Neural cell (in vitro differentiated cells): ENCODE data around the gene HAUS6. TPM values are rescaled to one million over a fixed set of nuclear protein-coding genes. Genes with fewer than 3 reads are reported as not detected.
"Not testable (repeated sequence)": the region's sequence is repeated elsewhere in the genome, so short reads cannot be mapped to it uniquely, and the experiment has no call there.

Source experiments
- H2AFZ ChIP-seq: fragments of 200-600, 300-800 bp; sonication (generic), shearing (Covaris generic); 2 replicates; pipeline ENCODE4 v1.6.0; 2014; ENCODE audit warnings: low read depth, mild to moderate bottlenecking, antibody characterized with exemption, low read length, moderate library complexity
- H3F3A ChIP-seq: fragments of 200-600 bp; shearing (Covaris generic); 2 replicates; pipeline ENCODE4 v1.6.1; 2016; ENCODE audit warnings: mild to moderate bottlenecking, moderate library complexity, mixed read lengths, antibody characterized with exemption, low read length; ENCODE audit not compliant: insufficient read depth, poor library complexity, severe bottlenecking
- H3K27ac ChIP-seq: fragments of 200-600, 300-800 bp; sonication (generic), shearing (Covaris generic); 2 replicates; pipeline ENCODE4 v1.5.1; 2014; ENCODE audit warnings: mild to moderate bottlenecking, low read length, moderate library complexity
- H3K27me3 ChIP-seq: fragments of 300-800, 200-600 bp; sonication (generic), shearing (Covaris generic); 2 replicates; pipeline ENCODE4 v1.6.0; 2014; ENCODE audit warnings: mild to moderate bottlenecking, low read depth, low read length, moderate library complexity; ENCODE audit not compliant: insufficient read depth
- H3K36me3 ChIP-seq: fragments of 300-800, 200-600 bp; sonication (generic), shearing (Covaris generic); 2 replicates; pipeline ENCODE4 v1.5.1; 2014; ENCODE audit warnings: mild to moderate bottlenecking, antibody characterized with exemption, low read length, moderate library complexity; ENCODE audit not compliant: insufficient read depth
- H3K4me2 ChIP-seq: fragments of 300-800, 200-600 bp; sonication (generic), shearing (Covaris generic); 2 replicates; pipeline ENCODE4 v1.6.0; 2014; ENCODE audit warnings: mild to moderate bottlenecking, low read length
- H3K4me3 ChIP-seq: fragments of 300-800, 200-600 bp; sonication (generic), shearing (Covaris generic); 2 replicates; pipeline ENCODE4 v1.5.1; 2014; ENCODE audit warnings: mild to moderate bottlenecking, low read length, moderate library complexity
- H3K79me2 ChIP-seq: fragments of 200-600 bp; shearing (Covaris generic); replicated peaks from 2 replicates; pipeline ENCODE4 v1.6.0; 2014; ENCODE audit warnings: mild to moderate bottlenecking, low read length, moderate library complexity; ENCODE audit not compliant: insufficient read depth
- H3K9ac ChIP-seq: fragments of 300-800, 200-600 bp; sonication (generic), shearing (Covaris generic); 2 replicates; pipeline ENCODE4 v1.6.1; 2016; ENCODE audit warnings: mild to moderate bottlenecking, low read length, mixed read lengths
- H3K9me2 ChIP-seq: fragments of 200-600 bp; shearing (Covaris generic); 2 replicates; pipeline ENCODE4 v1.6.1; 2016; ENCODE audit warnings: mild to moderate bottlenecking, low read length, mixed read lengths; ENCODE audit not compliant: insufficient read depth
- H3K9me3 ChIP-seq: fragments of 200-600, 300-800 bp; sonication (generic), shearing (Covaris generic); 2 replicates; pipeline ENCODE4 v1.6.1; 2016; ENCODE audit warnings: mild to moderate bottlenecking, mixed run types, low read length, moderate library complexity, mixed read lengths
- H4K20me1 ChIP-seq: fragments of 200-600 bp; shearing (Covaris generic); 2 replicates; pipeline ENCODE4 v1.6.1; 2016; ENCODE audit warnings: mild to moderate bottlenecking, mixed run types; ENCODE audit not compliant: insufficient read depth
- EP300 ChIP-seq: fragments of 450-650 bp; conservative IDR thresholded peaks from 2 replicates; pipeline ENCODE4 v1.6.1; 2014; ENCODE audit warnings: antibody characterized with exemption, mild to moderate bottlenecking, moderate library complexity; ENCODE audit not compliant: poor library complexity, severe bottlenecking
- EZH2 ChIP-seq: fragments of 200-600, 300-800 bp; shearing (Covaris generic), sonication (generic); IDR thresholded peaks from 2 replicates; pipeline ENCODE4 v1.6.1; 2014; ENCODE audit warnings: antibody characterized with exemption, low read length, borderline replicate concordance, mild to moderate bottlenecking; ENCODE audit not compliant: insufficient read depth, poor library complexity, severe bottlenecking
- MXI1 ChIP-seq: fragments of 450-650 bp; conservative IDR thresholded peaks from 2 replicates; pipeline ENCODE4 v1.6.1; 2014; ENCODE audit warnings: antibody characterized with exemption, mild to moderate bottlenecking; ENCODE audit not compliant: poor library complexity, severe bottlenecking
- POLR2AphosphoS5 ChIP-seq: IDR thresholded peaks from 2 replicates; pipeline ENCODE4 v1.6.1; 2012
- RAD21 ChIP-seq: fragments of 450-650 bp; conservative IDR thresholded peaks from 2 replicates; pipeline ENCODE4 v1.6.1; 2014; ENCODE audit warnings: antibody characterized with exemption, mild to moderate bottlenecking, moderate library complexity
- SMC3 ChIP-seq: fragments of 450-650 bp; conservative IDR thresholded peaks from 2 replicates; pipeline ENCODE4 v1.6.1; 2014; ENCODE audit warnings: antibody characterized with exemption, mild to moderate bottlenecking, moderate library complexity; ENCODE audit not compliant: poor library complexity
- TAF1 ChIP-seq: IDR thresholded peaks from 2 replicates; pipeline ENCODE4 v1.6.1; 2012; ENCODE audit warnings: low read depth
- polyA minus RNA-seq: library from RNA; depleted of rRNA, polyadenylated mRNA; stranded (reverse); fragments of >200 nt; gene quantifications from 2 replicates; pipeline ENCODE4 v1.2.3, GENCODE V29; 2014
- polyA plus RNA-seq: library from polyadenylated mRNA; depleted of rRNA; stranded (reverse); fragments of >200 nt; gene quantifications from 2 replicates; pipeline ENCODE4 v1.2.3, GENCODE V29; 2014
- TF ChIP-seq, protein P1 (sequence below): fragments of 450-650 bp; IDR thresholded peaks from 2 replicates; pipeline ENCODE4 v1.5.1; 2014; ENCODE audit warnings: antibody characterized with exemption, mild to moderate bottlenecking, moderate library complexity; ENCODE audit not compliant: poor library complexity, severe bottlenecking
- TF ChIP-seq, protein P2 (sequence below): IDR thresholded peaks from 2 replicates; pipeline ENCODE4 v1.6.1; 2012; ENCODE audit warnings: borderline replicate concordance

Gene HAUS6, protein sequence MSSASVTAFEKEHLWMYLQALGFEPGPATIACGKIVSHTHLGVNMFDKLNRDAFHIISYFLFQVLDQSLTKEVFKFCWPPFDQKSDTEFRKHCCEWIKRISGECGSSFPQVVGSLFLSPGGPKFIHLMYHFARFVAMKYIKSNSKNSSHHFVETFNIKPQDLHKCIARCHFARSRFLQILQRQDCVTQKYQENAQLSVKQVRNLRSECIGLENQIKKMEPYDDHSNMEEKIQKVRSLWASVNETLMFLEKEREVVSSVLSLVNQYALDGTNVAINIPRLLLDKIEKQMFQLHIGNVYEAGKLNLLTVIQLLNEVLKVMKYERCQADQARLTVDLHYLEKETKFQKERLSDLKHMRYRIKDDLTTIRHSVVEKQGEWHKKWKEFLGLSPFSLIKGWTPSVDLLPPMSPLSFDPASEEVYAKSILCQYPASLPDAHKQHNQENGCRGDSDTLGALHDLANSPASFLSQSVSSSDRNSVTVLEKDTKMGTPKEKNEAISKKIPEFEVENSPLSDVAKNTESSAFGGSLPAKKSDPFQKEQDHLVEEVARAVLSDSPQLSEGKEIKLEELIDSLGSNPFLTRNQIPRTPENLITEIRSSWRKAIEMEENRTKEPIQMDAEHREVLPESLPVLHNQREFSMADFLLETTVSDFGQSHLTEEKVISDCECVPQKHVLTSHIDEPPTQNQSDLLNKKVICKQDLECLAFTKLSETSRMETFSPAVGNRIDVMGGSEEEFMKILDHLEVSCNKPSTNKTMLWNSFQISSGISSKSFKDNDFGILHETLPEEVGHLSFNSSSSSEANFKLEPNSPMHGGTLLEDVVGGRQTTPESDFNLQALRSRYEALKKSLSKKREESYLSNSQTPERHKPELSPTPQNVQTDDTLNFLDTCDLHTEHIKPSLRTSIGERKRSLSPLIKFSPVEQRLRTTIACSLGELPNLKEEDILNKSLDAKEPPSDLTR
- polyA plus RNA-seq (13.5 and 15.2 TPM in 2 replicates), polyA minus RNA-seq (29.8 and 30.4 TPM in 2 replicates)

DNA sequence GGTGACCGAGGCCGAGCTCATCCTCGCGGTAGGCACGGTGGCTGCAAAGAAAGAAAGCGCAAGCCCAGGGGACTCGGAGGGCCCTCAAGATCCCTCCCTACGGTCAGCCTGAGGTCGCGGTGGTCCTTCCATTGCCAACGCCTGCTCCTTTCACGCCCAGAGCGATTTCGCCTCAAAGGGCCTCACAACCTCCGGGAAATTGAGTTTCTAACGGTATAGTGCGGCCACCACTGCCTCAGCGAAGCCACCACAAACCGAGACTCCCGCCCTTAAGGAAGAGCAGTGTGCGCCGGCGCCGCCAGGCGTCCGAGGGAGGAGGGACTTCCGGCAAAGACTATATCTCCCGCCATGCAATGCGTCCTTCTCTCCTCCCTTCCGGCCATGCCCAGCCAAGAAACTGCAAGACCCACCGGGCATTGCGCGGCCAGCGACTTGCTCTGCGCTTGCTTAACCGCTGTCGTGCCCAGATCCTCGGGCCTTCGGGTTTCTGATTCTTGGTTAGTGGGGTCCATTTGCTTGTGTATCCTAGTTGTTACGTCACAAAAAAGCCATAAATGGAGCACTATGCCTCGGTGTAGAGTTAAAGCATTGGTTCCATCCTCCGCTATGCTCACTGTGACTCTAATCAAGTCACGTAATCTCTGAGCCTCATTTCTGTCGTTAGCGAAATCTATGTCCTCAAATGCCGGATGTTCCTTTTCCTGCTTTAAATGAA, at the start of gene HAUS6:
HAUS6 (minus strand) TSS at position 274 of the 715 bp plus-strand sequence; CDS start at position 21, 253 bp downstream.
- Histone ChIP-seq H3K4me3 (peak within 1 kb of the TSS; percentile 90), H3K27me3 (no peaks in the 10 kb centered on the region), H3K9me2 (no peaks in the 10 kb centered on the region), H3K27ac (peak within 1 kb of the TSS; percentile 73), H2AFZ (peak within 1 kb of the TSS; percentile 77), H3K4me2 (peak within 1 kb of the TSS; percentile 71), H3K36me3 (no peaks in the 10 kb centered on the region), H3K9ac (peak within 1 kb of the TSS; percentile 73), H3F3A (no peaks in the 10 kb centered on the region), H4K20me1 (no peaks in the 10 kb centered on the region), H3K9me3 (no peaks in the 10 kb centered on the region), H3K79me2 (peaks cover 25% of the 10 kb centered on the region)
- TF ChIP-seq EZH2, result no peak
- TF ChIP-seq, protein P1, sequence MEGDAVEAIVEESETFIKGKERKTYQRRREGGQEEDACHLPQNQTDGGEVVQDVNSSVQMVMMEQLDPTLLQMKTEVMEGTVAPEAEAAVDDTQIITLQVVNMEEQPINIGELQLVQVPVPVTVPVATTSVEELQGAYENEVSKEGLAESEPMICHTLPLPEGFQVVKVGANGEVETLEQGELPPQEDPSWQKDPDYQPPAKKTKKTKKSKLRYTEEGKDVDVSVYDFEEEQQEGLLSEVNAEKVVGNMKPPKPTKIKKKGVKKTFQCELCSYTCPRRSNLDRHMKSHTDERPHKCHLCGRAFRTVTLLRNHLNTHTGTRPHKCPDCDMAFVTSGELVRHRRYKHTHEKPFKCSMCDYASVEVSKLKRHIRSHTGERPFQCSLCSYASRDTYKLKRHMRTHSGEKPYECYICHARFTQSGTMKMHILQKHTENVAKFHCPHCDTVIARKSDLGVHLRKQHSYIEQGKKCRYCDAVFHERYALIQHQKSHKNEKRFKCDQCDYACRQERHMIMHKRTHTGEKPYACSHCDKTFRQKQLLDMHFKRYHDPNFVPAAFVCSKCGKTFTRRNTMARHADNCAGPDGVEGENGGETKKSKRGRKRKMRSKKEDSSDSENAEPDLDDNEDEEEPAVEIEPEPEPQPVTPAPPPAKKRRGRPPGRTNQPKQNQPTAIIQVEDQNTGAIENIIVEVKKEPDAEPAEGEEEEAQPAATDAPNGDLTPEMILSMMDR, result peak; percentile 53
- no peak for TF ChIP-seq RAD21
- peak; percentile 57 for TF ChIP-seq SMC3
- peak; percentile 41 for TF ChIP-seq EP300
- TF ChIP-seq, protein P2, sequence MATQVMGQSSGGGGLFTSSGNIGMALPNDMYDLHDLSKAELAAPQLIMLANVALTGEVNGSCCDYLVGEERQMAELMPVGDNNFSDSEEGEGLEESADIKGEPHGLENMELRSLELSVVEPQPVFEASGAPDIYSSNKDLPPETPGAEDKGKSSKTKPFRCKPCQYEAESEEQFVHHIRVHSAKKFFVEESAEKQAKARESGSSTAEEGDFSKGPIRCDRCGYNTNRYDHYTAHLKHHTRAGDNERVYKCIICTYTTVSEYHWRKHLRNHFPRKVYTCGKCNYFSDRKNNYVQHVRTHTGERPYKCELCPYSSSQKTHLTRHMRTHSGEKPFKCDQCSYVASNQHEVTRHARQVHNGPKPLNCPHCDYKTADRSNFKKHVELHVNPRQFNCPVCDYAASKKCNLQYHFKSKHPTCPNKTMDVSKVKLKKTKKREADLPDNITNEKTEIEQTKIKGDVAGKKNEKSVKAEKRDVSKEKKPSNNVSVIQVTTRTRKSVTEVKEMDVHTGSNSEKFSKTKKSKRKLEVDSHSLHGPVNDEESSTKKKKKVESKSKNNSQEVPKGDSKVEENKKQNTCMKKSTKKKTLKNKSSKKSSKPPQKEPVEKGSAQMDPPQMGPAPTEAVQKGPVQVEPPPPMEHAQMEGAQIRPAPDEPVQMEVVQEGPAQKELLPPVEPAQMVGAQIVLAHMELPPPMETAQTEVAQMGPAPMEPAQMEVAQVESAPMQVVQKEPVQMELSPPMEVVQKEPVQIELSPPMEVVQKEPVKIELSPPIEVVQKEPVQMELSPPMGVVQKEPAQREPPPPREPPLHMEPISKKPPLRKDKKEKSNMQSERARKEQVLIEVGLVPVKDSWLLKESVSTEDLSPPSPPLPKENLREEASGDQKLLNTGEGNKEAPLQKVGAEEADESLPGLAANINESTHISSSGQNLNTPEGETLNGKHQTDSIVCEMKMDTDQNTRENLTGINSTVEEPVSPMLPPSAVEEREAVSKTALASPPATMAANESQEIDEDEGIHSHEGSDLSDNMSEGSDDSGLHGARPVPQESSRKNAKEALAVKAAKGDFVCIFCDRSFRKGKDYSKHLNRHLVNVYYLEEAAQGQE, result peak; percentile 34
- peak; percentile 26 for TF ChIP-seq TAF1
- peak; percentile 85 for TF ChIP-seq POLR2AphosphoS5
- TF ChIP-seq MXI1, result peak; percentile 97

DNA sequence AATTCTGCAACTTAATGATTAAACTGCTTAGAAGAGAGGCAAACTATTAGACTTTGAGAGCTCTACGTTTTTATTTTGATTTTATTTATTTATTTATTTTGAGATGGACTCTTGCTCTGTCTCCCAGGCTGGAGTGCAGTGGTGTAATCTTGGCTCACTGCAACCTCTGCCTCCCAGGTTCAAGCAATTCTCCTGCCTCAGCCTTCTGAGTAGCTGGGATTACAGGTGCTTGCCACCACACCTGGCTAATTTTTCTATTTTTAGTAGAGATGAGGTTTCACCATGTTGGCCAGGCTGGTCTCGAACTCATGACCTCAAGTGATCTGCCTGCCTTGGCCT, 49.4 kb upstream of the HAUS6 start:
- H2AFZ ChIP-seq, H3K9ac ChIP-seq, H3K79me2 ChIP-seq, H3K27ac ChIP-seq, H3F3A ChIP-seq, H3K9me3 ChIP-seq, H3K36me3 ChIP-seq, H4K20me1 ChIP-seq, H3K27me3 ChIP-seq, H3K9me2 ChIP-seq, H3K4me3 ChIP-seq, H3K4me2 ChIP-seq: not testable (repeated sequence)
